NCI-H1694 (cell line): ENCODE results near the gene FNDC7.
"Not testable (repeated sequence)": the region's sequence is repeated elsewhere in the genome, so short reads cannot be mapped to it uniquely, and the experiment has no call there.

ENCODE experiments used
- DNase-seq: peaks from one replicate; lab custom pipeline; 2025; lab: John Stamatoyannopoulos, UW

The FNDC7 gene

GRCh38 chr1:108742253-108742652 is 29.5 kb downstream of the FNDC7 start:
- no peak for DNase-seq

- DNase-seq = no peak
Measured at GRCh38 chr1:108745980-108746381, 33.3 kb downstream of the FNDC7 start.

- DNase-seq = peak; percentile 96
Measured at GRCh38 chr1:108746382-108747170, 33.9 kb downstream of the FNDC7 start, which contains the start of gene STXBP3. Gene STXBP3, plus strand, starts transcription at chr1:108746674. Its CDS starts 64 bp downstream, at chr1:108746738.

GRCh38 chr1:108747171-108747850 is 34.6 kb downstream of the FNDC7 start:
- DNase-seq = peak; percentile 11

GRCh38 chr1:108747898-108748297 is 35.2 kb downstream of the FNDC7 start:
- DNase-seq = no peak

- DNase-seq = no peak
Measured at GRCh38 chr1:108749081-108749480, 36.4 kb downstream of the FNDC7 start.

GRCh38 chr1:108750476-108751181 is 37.9 kb downstream of the FNDC7 start:
- no peak for DNase-seq

- DNase-seq = no peak
Measured at GRCh38 chr1:108753363-108753762, 40.7 kb downstream of the FNDC7 start.

- DNase-seq = peak; percentile 19
Measured at GRCh38 chr1:108758796-108759195, 46.1 kb downstream of the FNDC7 start.

GRCh38 chr1:108767115-108767514 is 54.4 kb downstream of the FNDC7 start:
- no peak for DNase-seq

- DNase-seq = no peak
Measured at GRCh38 chr1:108767708-108768107, 55.0 kb downstream of the FNDC7 start.

- no peak for DNase-seq
Measured at GRCh38 chr1:108777839-108778238, 65.1 kb downstream of the FNDC7 start.

GRCh38 chr1:108779455-108779854 is 66.7 kb downstream of the FNDC7 start:
- no peak for DNase-seq

- no peak for DNase-seq
Measured at GRCh38 chr1:108780937-108781574, 68.3 kb downstream of the FNDC7 start.

- DNase-seq = not testable (repeated sequence)
Measured at GRCh38 chr1:108781575-108781944, 68.9 kb downstream of the FNDC7 start.

- no peak for DNase-seq
Measured at GRCh38 chr1:108785264-108785663, 72.6 kb downstream of the FNDC7 start.

GRCh38 chr1:108785880-108786279 is 73.2 kb downstream of the FNDC7 start:
- no peak for DNase-seq

GRCh38 chr1:108791790-108792189 is 79.1 kb downstream of the FNDC7 start:
- no peak for DNase-seq
